Keratinocyte (primary cell): ENCODE results near the gene NFATC1. TPM values are rescaled to one million over a fixed set of nuclear protein-coding genes. Genes with fewer than 3 reads are reported as not detected.

Experiments
- DNase-seq: peaks from one replicate; pipeline ENCODE4 v3.0.0-alpha.2; 2011; ENCODE audit warnings: low read depth, missing footprints, low spot score
- FAIRE-seq: peaks from 2 replicates; lab custom pipeline; 2011; peaks lifted over from hg19 to GRCh38; lab: Jason Lieb, UNC
- H2AFZ ChIP-seq: 2 replicates; pipeline ENCODE4 v1.6.0; 2012; ENCODE audit warnings: low read length, control low read depth, inconsistent platforms; ENCODE audit not compliant: control insufficient read depth
- H3K27ac ChIP-seq: 2 replicates; pipeline ENCODE4 v1.5.1; 2011; ENCODE audit warnings: low read length; ENCODE audit not compliant: control insufficient read depth, insufficient read depth
- H3K27me3 ChIP-seq: 3 replicates; pipeline ENCODE4 v1.6.0; 2011; ENCODE audit warnings: low read length; ENCODE audit not compliant: control insufficient read depth, insufficient read depth; ENCODE audit errors: extremely low read depth
- H3K36me3 ChIP-seq, 2 experiments: 2 replicates in 1 of 2; 3 replicates in 1 of 2; pipeline ENCODE4 v1.5.1; 2011; ENCODE audit warnings: low read length in 2 of 2, mild to moderate bottlenecking in 1 of 2; ENCODE audit not compliant: control insufficient read depth in 2 of 2, insufficient read depth in 2 of 2; ENCODE audit errors: extremely low read depth in 1 of 2
- H3K4me1 ChIP-seq: 3 replicates; pipeline ENCODE4 v1.5.1; 2011; ENCODE audit warnings: low read length; ENCODE audit not compliant: control insufficient read depth, insufficient read depth; ENCODE audit errors: extremely low read depth
- H3K4me2 ChIP-seq: 3 replicates; pipeline ENCODE4 v1.6.0; 2011; ENCODE audit warnings: low read depth, low read length; ENCODE audit not compliant: control insufficient read depth, insufficient read depth; ENCODE audit errors: extremely low read depth
- H3K4me3 ChIP-seq, 3 experiments: fragments of 200-600 bp in 1 of 3; sonication (generic) in 1 of 3; 2 replicates in 2 of 3; 3 replicates in 1 of 3; pipeline ENCODE4 v1.5.1; 2011 to 2016; ENCODE audit warnings: low read length in 3 of 3, mild to moderate bottlenecking in 3 of 3, control low read depth in 2 of 3, inconsistent platforms in 1 of 3, low read depth in 1 of 3, mixed read lengths in 1 of 3, mixed run types in 1 of 3, moderate library complexity in 1 of 3; ENCODE audit not compliant: control insufficient read depth in 2 of 3, insufficient read depth in 2 of 3; ENCODE audit errors: extremely low read depth in 1 of 3
- H3K79me2 ChIP-seq: 2 replicates; pipeline ENCODE4 v1.6.0; 2012; ENCODE audit warnings: low read length; ENCODE audit not compliant: control insufficient read depth, insufficient read depth
- H3K9ac ChIP-seq: 3 replicates; pipeline ENCODE4 v1.6.0; 2011; ENCODE audit warnings: low read length; ENCODE audit not compliant: control insufficient read depth, insufficient read depth; ENCODE audit errors: extremely low read depth
- H3K9me1 ChIP-seq: 3 replicates; pipeline ENCODE4 v1.6.0; 2011; ENCODE audit warnings: low read length; ENCODE audit not compliant: control insufficient read depth, insufficient read depth; ENCODE audit errors: extremely low read depth
- H3K9me3 ChIP-seq: 2 replicates; pipeline ENCODE4 v1.5.1; 2012; ENCODE audit warnings: low read depth, low read length; ENCODE audit not compliant: control insufficient read depth
- H4K20me1 ChIP-seq: 3 replicates; pipeline ENCODE4 v1.6.0; 2011; ENCODE audit warnings: low read length; ENCODE audit not compliant: control insufficient read depth, insufficient read depth; ENCODE audit errors: extremely low read depth
- CTCF ChIP-seq, 3 experiments: IDR thresholded peaks in 1 of 3; conservative IDR thresholded peaks in 1 of 3; optimal IDR thresholded peaks in 1 of 3; 2 replicates in 2 of 3; 3 replicates in 1 of 3; pipeline versions ENCODE3 to v1.5.1; 2011; ENCODE audit warnings: low read length in 3 of 3, mild to moderate bottlenecking in 3 of 3, moderate library complexity in 2 of 3, control low read depth in 1 of 3, inconsistent platforms in 1 of 3; ENCODE audit not compliant: insufficient read depth in 2 of 3; ENCODE audit errors: extremely low read depth in 1 of 3
- EZH2 ChIP-seq: IDR thresholded peaks from one replicate; pipeline ENCODE4 v1.6.1; 2012; ENCODE audit warnings: inconsistent platforms, mild to moderate bottlenecking, low read length, moderate library complexity
- dilution Hi-C: fragments of 300-500 bp; cut with MboI; formaldehyde crosslinking; loops from one replicate; pipeline ENCODE4 v1.7.0; 2020; ENCODE audit warnings: low sequenced_read_pairs; ENCODE audit not compliant: extremely low pct_ligation_motif_present
- polyA plus RNA-seq, 5 experiments: library from polyadenylated mRNA; depleted of rRNA in 3 of 5; stranded (reverse) in 3 of 5; stranded (forward) in 1 of 5; unstranded in 1 of 5; fragments of >200 nt; gene quantifications; 1 replicate in 1 of 5; 2 replicates in 3 of 5; 3 replicates in 1 of 5; pipeline versions ENCODE4 v1.2.1 to v1.2.3, GENCODE V29; 2011 to 2012; ENCODE audit warnings: missing spikeins in 2 of 5, low read depth in 1 of 5, low replicate concordance in 1 of 5

NFATC1 gene
- polyA plus RNA-seq, 1 donor (not counting 4 experiments of a cell fraction or from before 2014, with no cell fraction given), result 0.77 TPM

- no peak for DNase-seq
Observed at GRCh38 chr18:79418642-79419041, 22.9 kb downstream of the NFATC1 start.

GRCh38 chr18:79420033-79420745 is 24.5 kb downstream of the NFATC1 start:
- H3K36me3 ChIP-seq, result peaks cover 0 to 8% of the 10 kb centered on the region in 2 experiments
- H3K4me1 ChIP-seq, result no peaks in the 10 kb centered on the region
- H3K79me2 ChIP-seq, result no peaks in the 10 kb centered on the region
- H2AFZ ChIP-seq, result no peak overlapping the region
- H3K4me2 ChIP-seq, result no peak overlapping the region
- dilution Hi-C loops, result no loop called here
- no peak overlapping the region for H3K27ac ChIP-seq
- H3K9me3 ChIP-seq, result no peaks in the 10 kb centered on the region
- no peaks in the 10 kb centered on the region for H3K9me1 ChIP-seq
- no peak for TF ChIP-seq EZH2
- no peak for TF ChIP-seq CTCF (optimal IDR thresholded peaks at IDR 0.05 in 1 of 3, IDR thresholded peaks at IDR 0.05 in 1 of 3, conservative IDR thresholded peaks at IDR 0.05 in 1 of 3; ENCODE audit: extremely low read depth in 1 of 3, insufficient read depth in 2 of 3, low read length in 3 of 3)
- FAIRE-seq (no peak), DNase-seq (no peak)
- no peaks in the 10 kb centered on the region for H4K20me1 ChIP-seq
- no peak overlapping the region for H3K9ac ChIP-seq
- H3K4me3 ChIP-seq, result no peak overlapping the region
- H3K27me3 ChIP-seq, result no peaks in the 10 kb centered on the region

More at GRCh38 chr18:79418642-79419041, 22.9 kb downstream of the NFATC1 start:
- no peaks in the 10 kb centered on the region for H3K27me3 ChIP-seq
- FAIRE-seq, result no peak
- no peak overlapping the region for H3K4me2 ChIP-seq
- dilution Hi-C loops, result no loop called here
- TF ChIP-seq EZH2, result no peak
- no peak for TF ChIP-seq CTCF (optimal IDR thresholded peaks at IDR 0.05 in 1 of 3, IDR thresholded peaks at IDR 0.05 in 1 of 3, conservative IDR thresholded peaks at IDR 0.05 in 1 of 3; ENCODE audit: extremely low read depth in 1 of 3, insufficient read depth in 2 of 3, low read length in 3 of 3)
- no peak overlapping the region for H3K9ac ChIP-seq
- no peaks in the 10 kb centered on the region for H3K79me2 ChIP-seq
- no peaks in the 10 kb centered on the region for H4K20me1 ChIP-seq
- H3K9me3 ChIP-seq, result no peaks in the 10 kb centered on the region
- no peaks in the 10 kb centered on the region for H3K4me1 ChIP-seq
- no peak overlapping the region for H2AFZ ChIP-seq
- peaks cover 0 to 8% of the 10 kb centered on the region in 2 experiments for H3K36me3 ChIP-seq
- no peak overlapping the region for H3K27ac ChIP-seq
- H3K4me3 ChIP-seq, result no peak overlapping the region
- no peaks in the 10 kb centered on the region for H3K9me1 ChIP-seq
